GM23338 (cell line): Measurements from ENCODE around the gene CHST12. TPM values are rescaled to one million over a fixed set of nuclear protein-coding genes. Genes with fewer than 3 reads are reported as not detected.

Source experiments
- ATAC-seq: fragments of 200-7000 bp; cut with Tn5 transposase; 3 replicates; pipeline ENCODE4 v1.9.1; 2020
- DNase-seq: peaks from one replicate; pipeline ENCODE4 v3.0.0-alpha.2; 2015; ENCODE audit warnings: low spot score
- H2AFZ ChIP-seq: fragments of 200-600 bp; sonication (generic); 2 replicates; pipeline ENCODE4 v1.8.0; 2016; ENCODE audit warnings: antibody characterized with exemption, mild to moderate bottlenecking, moderate library complexity
- H3F3A ChIP-seq: fragments of 200-600 bp; sonication (generic); replicated peaks from 2 replicates; pipeline ENCODE4 v1.8.0; 2017; ENCODE audit warnings: antibody characterized with exemption, mixed run types, low read depth
- H3K27ac ChIP-seq: fragments of 200-600 bp; sonication (generic); 2 replicates; pipeline ENCODE4 v1.6.1; 2016; ENCODE audit warnings: low read depth
- H3K27me3 ChIP-seq: fragments of 200-600 bp; sonication (generic); 2 replicates; pipeline ENCODE4 v1.8.0; 2016; ENCODE audit warnings: mild to moderate bottlenecking, mixed run types, moderate library complexity; ENCODE audit not compliant: insufficient read depth
- H3K36me3 ChIP-seq: fragments of 200-600 bp; sonication (generic); 2 replicates; pipeline ENCODE4 v1.8.0; 2016; ENCODE audit warnings: mild to moderate bottlenecking; ENCODE audit not compliant: insufficient read depth
- H3K4me1 ChIP-seq: fragments of 200-600 bp; sonication (generic); 2 replicates; pipeline ENCODE4 v1.8.0; 2016; ENCODE audit warnings: mild to moderate bottlenecking, moderate library complexity; ENCODE audit not compliant: insufficient read depth
- H3K4me2 ChIP-seq: fragments of 200-600 bp; sonication (generic); 2 replicates; pipeline ENCODE4 v1.7.1; 2017; ENCODE audit warnings: mixed run types
- H3K4me3 ChIP-seq: fragments of 200-600 bp; sonication (generic); 2 replicates; pipeline ENCODE4 v1.6.1; 2016; ENCODE audit warnings: mixed run types
- H3K79me2 ChIP-seq: fragments of 200-600 bp; sonication (generic); replicated peaks from 2 replicates; pipeline ENCODE4 v1.8.0; 2017; ENCODE audit warnings: mild to moderate bottlenecking; ENCODE audit not compliant: insufficient read depth
- H3K9me2 ChIP-seq: fragments of 200-600 bp; sonication (generic); 2 replicates; pipeline ENCODE4 v1.8.0; 2017; ENCODE audit not compliant: insufficient read depth
- H4K20me1 ChIP-seq: fragments of 200-600 bp; sonication (generic); replicated peaks from 2 replicates; pipeline ENCODE4 v1.8.0; 2017; ENCODE audit warnings: mild to moderate bottlenecking; ENCODE audit not compliant: insufficient read depth
- H3K27ac Mint-ChIP-seq: 2 replicates; pipeline ENCODE4 v1.8.0; 2020; ENCODE audit warnings: inconsistent platforms, mild to moderate bottlenecking, moderate library complexity, mixed read lengths
- H3K27me3 Mint-ChIP-seq: 3 replicates; pipeline ENCODE4 v1.8.0; 2022; ENCODE audit warnings: low read depth, mild to moderate bottlenecking, moderate library complexity, mixed read lengths, inconsistent platforms; ENCODE audit not compliant: insufficient read depth, poor library complexity
- H3K36me3 Mint-ChIP-seq: 3 replicates; pipeline ENCODE4 v1.8.0; 2021; ENCODE audit warnings: low read depth, mild to moderate bottlenecking, inconsistent platforms, moderate library complexity, mixed read lengths
- H3K4me1 Mint-ChIP-seq: 3 replicates; pipeline ENCODE4 v1.8.0; 2020; ENCODE audit warnings: mild to moderate bottlenecking, inconsistent platforms, mixed read lengths
- H3K4me3 Mint-ChIP-seq: 3 replicates; pipeline ENCODE4 v1.8.0; 2021; ENCODE audit warnings: moderate library complexity, mild to moderate bottlenecking, inconsistent platforms, mixed read lengths
- H3K9me3 Mint-ChIP-seq: 3 replicates; pipeline ENCODE4 v1.8.0; 2020; ENCODE audit warnings: moderate library complexity, mild to moderate bottlenecking, inconsistent platforms, mixed read lengths
- CTCF ChIP-seq, 2 experiments: fragments of 200-600 bp in 1 of 2; sonication (generic) in 1 of 2; conservative IDR thresholded peaks; 2 replicates each; pipeline versions ENCODE4 v1.5.1 to v1.6.1; 2016 to 2017; ENCODE audit warnings: antibody characterized with exemption in 2 of 2, low read depth in 2 of 2, mild to moderate bottlenecking in 2 of 2, moderate library complexity in 1 of 2
- ETS1 ChIP-seq: IDR thresholded peaks from 2 replicates; pipeline ENCODE4 v1.6.1; 2016; ENCODE audit warnings: antibody characterized with exemption
- EZH2 ChIP-seq: fragments of 200-600 bp; sonication (generic); IDR thresholded peaks from one replicate; pipeline ENCODE4 v1.8.0; 2017; ENCODE audit warnings: antibody characterized with exemption, mild to moderate bottlenecking, low read depth; ENCODE audit not compliant: unreplicated experiment
- EZH2phosphoT487 ChIP-seq: fragments of 200-600 bp; sonication (generic); IDR thresholded peaks from one replicate; pipeline ENCODE4 v1.8.1; 2018; ENCODE audit warnings: antibody characterized with exemption; ENCODE audit not compliant: unreplicated experiment
- NANOG ChIP-seq: IDR thresholded peaks from 2 replicates; pipeline ENCODE4 v1.6.1; 2016; ENCODE audit warnings: antibody characterized with exemption, borderline replicate concordance
- POLR2AphosphoS5 ChIP-seq: IDR thresholded peaks from 2 replicates; pipeline ENCODE4 v1.6.1; 2016; ENCODE audit warnings: antibody characterized with exemption, low read depth
- ZNF114 ChIP-seq: fragments of 250-450 bp; sonication (Bioruptor Pico); IDR thresholded peaks from 2 replicates; pipeline ENCODE4 v1.5.0; 2020; ENCODE audit warnings: mild to moderate bottlenecking, moderate library complexity
- ZNF331 ChIP-seq: fragments of 250-450 bp; sonication (Bioruptor Pico); IDR thresholded peaks from 2 replicates; pipeline ENCODE4 v1.5.0; 2020; ENCODE audit warnings: low read depth, mild to moderate bottlenecking, moderate library complexity
- ZNF462 ChIP-seq: fragments of 250-450 bp; sonication (Bioruptor Pico); IDR thresholded peaks from 2 replicates; pipeline ENCODE4 v1.5.0; 2020; ENCODE audit warnings: mild to moderate bottlenecking, moderate library complexity
- polyA plus RNA-seq: library from polyadenylated mRNA; unstranded; fragments of >200 nt; fragmentation: Nextera tagmentation; extraction: Ambion mirVana; gene quantifications from 2 replicates; pipeline ENCODE4 v1.2.1, GENCODE V29; 2016
- total RNA-seq: library from RNA; depleted of rRNA; stranded (reverse); fragments of >200 nt; shearing (Covaris generic); gene quantifications from 2 replicates; pipeline ENCODE4 v1.2.3, GENCODE V29; 2014

Gene CHST12
- total and polyA plus RNA-seq, 2 experiments from 2014 or later, result 10.1 to 14.6 TPM

- H3K27ac Mint-ChIP-seq, result no peak overlapping the region
- H3K79me2 ChIP-seq, result no peaks in the 10 kb centered on the region
- no peaks in the 10 kb centered on the region for H3K36me3 ChIP-seq
- H3K4me3 Mint-ChIP-seq, result no peak overlapping the region
- no peak overlapping the region for H3K4me3 ChIP-seq
- H3K27me3 Mint-ChIP-seq, result peaks cover 15% of the 10 kb centered on the region
- H3K4me1 Mint-ChIP-seq, result peaks cover 20% of the 10 kb centered on the region
- no peaks in the 10 kb centered on the region for H3K9me2 ChIP-seq
- H3K4me2 ChIP-seq, result no peak overlapping the region
- H3K4me1 ChIP-seq, result peaks cover 3% of the 10 kb centered on the region; the same call in 1 of the 2 replicates
- no peaks in the 10 kb centered on the region for H4K20me1 ChIP-seq
- H3K9me3 Mint-ChIP-seq, result peaks cover 2% of the 10 kb centered on the region; the same call in 1 of the 3 replicates
- no peaks in the 10 kb centered on the region; the same call in 2 of the 3 replicates for H3K36me3 Mint-ChIP-seq
- H3K27ac ChIP-seq, result no peak overlapping the region
- no peak for TF ChIP-seq EZH2
- no peak for TF ChIP-seq NANOG
- TF ChIP-seq ZNF114 (CRISPR knock-in tag), result no peak
- peak; percentile 61 to 93 for TF ChIP-seq CTCF (conservative IDR thresholded peaks at IDR 0.05; ENCODE audit: low read depth in 2 of 2)
- H2AFZ ChIP-seq, result no peak overlapping the region; the same call in 1 of the 2 replicates
- ATAC-seq, result peak; percentile 90
- H3F3A ChIP-seq, result no peaks in the 10 kb centered on the region
- DNase-seq, result peak; percentile 86
- no peaks in the 10 kb centered on the region for H3K27me3 ChIP-seq
These were observed 74.3 kb downstream of the CHST12 start for GRCh38 chr7:2477447-2478398.

- peaks cover 3% of the 10 kb centered on the region; the same call in 1 of the 2 replicates for H3K4me1 ChIP-seq
- no peaks in the 10 kb centered on the region for H3K36me3 ChIP-seq
- H2AFZ ChIP-seq, result no peak overlapping the region; the same call in 1 of the 2 replicates
- no peak for DNase-seq
- no peaks in the 10 kb centered on the region for H3K79me2 ChIP-seq
- ATAC-seq, result no peak
- H3K4me1 Mint-ChIP-seq, result peaks cover 20% of the 10 kb centered on the region
- H3K27ac Mint-ChIP-seq, result no peak overlapping the region
- H3K36me3 Mint-ChIP-seq, result no peaks in the 10 kb centered on the region; the same call in 2 of the 3 replicates
- no peaks in the 10 kb centered on the region for H3K9me2 ChIP-seq
- H3K9me3 Mint-ChIP-seq, result peaks cover 8% of the 10 kb centered on the region; the same call in 1 of the 3 replicates
- H3K4me3 ChIP-seq, result no peak overlapping the region
- no peaks in the 10 kb centered on the region for H3K27me3 ChIP-seq
- H3F3A ChIP-seq, result no peaks in the 10 kb centered on the region
- H3K27me3 Mint-ChIP-seq, result peaks cover 19% of the 10 kb centered on the region
- no peak overlapping the region for H3K4me2 ChIP-seq
- H3K4me3 Mint-ChIP-seq, result no peak overlapping the region
- H4K20me1 ChIP-seq, result no peaks in the 10 kb centered on the region
- H3K27ac ChIP-seq, result no peak overlapping the region
- TF ChIP-seq ZNF331 (CRISPR knock-in tag) (no peak), ZNF462 (CRISPR knock-in tag) (no peak), ETS1 (no peak), EZH2 (no peak), POLR2AphosphoS5 (no peak), EZH2phosphoT487 (no peak)
These were observed 75.0 kb downstream of the CHST12 start for GRCh38 chr7:2478399-2478785.
